ENCODE measurements around the gene SUGCT. TPM values are rescaled to one million over a fixed set of nuclear protein-coding genes. Genes with fewer than 3 reads are reported as not detected.

The SUGCT gene
- polyA plus RNA-seq, 1 of the 3 experiments (the other 2 are of a cell fraction): 53.7 TPM

- Histone ChIP-seq H4K20me1 (ENCODE audit: insufficient read depth) (no peaks in the 10 kb centered on the region), H3K27me3 (ENCODE audit: insufficient read depth) (no peaks in the 10 kb centered on the region), H3K4me3 (ENCODE audit: low read depth in 2 of 2, low read length in 1 of 2) (no peak overlapping the region), H3K9ac (no peak overlapping the region), H3K9me3 (no peaks in the 10 kb centered on the region), H3K27ac (ENCODE audit: low read depth in 2 of 2, low read length in 1 of 2) (no peak overlapping the region), H3F3A (replicated peaks; ENCODE audit: insufficient read depth) (no peaks in the 10 kb centered on the region), H3K4me2 (no peak overlapping the region), H3K79me2 (ENCODE audit: insufficient read depth) (no peaks in the 10 kb centered on the region; the same call in 1 of the 2 replicates), H3K4me1 (ENCODE audit: control insufficient read depth in 1 of 2, insufficient read depth in 2 of 2, low read depth in 1 of 2, low read length in 1 of 2) (no peaks in the 10 kb centered on the region), H2AFZ (ENCODE audit: low read depth) (no peak overlapping the region), H3K9me2 (no peaks in the 10 kb centered on the region), H3K36me3 (replicated peaks in 1 of 2; ENCODE audit: control insufficient read depth in 1 of 2, insufficient read depth in 2 of 2, low read length in 1 of 2) (peaks cover 0 to 11% of the 10 kb centered on the region in 2 experiments)
- no peak for DNase-seq
- WGBS (ENCODE audit: low lambda C conversion rate): 80% methylated on average over 10 of the region's 10 CpGs
- POLR2A ChIA-PET: no interaction called here
- CTCF ChIA-PET: interaction anchor here (0.6 kb wide), 1 partner anchor 123 kb away, joined by 3 read pairs; no protein-coding TSS in a partner anchor
- TF ChIP-seq MAX (IDR thresholded peaks at IDR 0.05; ENCODE audit: low read depth) (no peak), FOXJ3 (CRISPR knock-in tag; IDR thresholded peaks at IDR 0.05) (no peak), CHD2 (IDR thresholded peaks at IDR 0.05; ENCODE audit: low read length, partially characterized antibody) (no peak), USF1 (IDR thresholded peaks at IDR 0.05; ENCODE audit: borderline replicate concordance, low read depth) (no peak), REST (IDR thresholded peaks at IDR 0.05; ENCODE audit: low read depth, low read length) (no peak), GABPA (IDR thresholded peaks at IDR 0.05; ENCODE audit: low read depth) (no peak), SMC3 (IDR thresholded peaks at IDR 0.05; ENCODE audit: low read depth, low read length) (no peak), FOSL2 (IDR thresholded peaks at IDR 0.05; ENCODE audit: borderline replicate concordance, low read depth) (no peak), GATA2 (CRISPR knock-in tag; IDR thresholded peaks at IDR 0.05) (no peak), POLR2AphosphoS5 (IDR thresholded peaks at IDR 0.05; ENCODE audit: low read depth, low read length) (no peak), EP300 (IDR thresholded peaks at IDR 0.05; ENCODE audit: borderline replicate concordance in 1 of 2, low read depth in 1 of 2, low read length in 1 of 2) (no peak), RAD21 (IDR thresholded peaks at IDR 0.05; ENCODE audit: low read length) (no peak), FOXM1 (IDR thresholded peaks at IDR 0.05; ENCODE audit: low read depth) (no peak), ELF1 (IDR thresholded peaks at IDR 0.05) (no peak), USF2 (IDR thresholded peaks at IDR 0.05; ENCODE audit: borderline replicate concordance, low read depth, low read length) (no peak), NFIC (IDR thresholded peaks at IDR 0.05; ENCODE audit: borderline replicate concordance) (no peak), PBX3 (IDR thresholded peaks at IDR 0.05) (no peak), TCF12 (IDR thresholded peaks at IDR 0.05) (no peak)
Observed at GRCh38 chr7:40909346-40909980, 774.7 kb downstream of the SUGCT start.

Small RNA genes lying within 50 kb of the gene (small RNA-seq; reads per million reads assigned to genes)
- gene AC006023.1 (0 to 0.26 (median 0) reads per million in 7 experiments), gene AC006023.2 (0 reads per million in 7 experiments)

Other genes with a start within 250 kb of the SUGCT start
- gene CDK13, start 184.7 kb upstream of the SUGCT start, polyA plus RNA-seq (2012; rRNA removed): 23.1 and 30.3 TPM in 2 replicates
- 48.4 and 64.0 TPM in 2 replicates for gene MPLKIP, start 383 bp upstream of the SUGCT start, polyA plus RNA-seq (2012; rRNA removed)

Data from SK-N-SH (cell line).